ENCODE results near the gene FANCD2.
"Not testable (repeated sequence)": the region's sequence is repeated elsewhere in the genome, so short reads cannot be mapped to it uniquely, and the experiment has no call there.

Gene FANCD2

GRCh38 chr3:10085738-10086137 is 59.5 kb downstream of the FANCD2 start:
- no peak for TF ChIP-seq CTCF (IDR thresholded peaks at IDR 0.05; ENCODE audit: borderline replicate concordance, insufficient read depth, low read depth, low read length)
- H3K4me3 ChIP-seq (ENCODE audit: low read depth, low read length): no peak overlapping the region

DNA sequence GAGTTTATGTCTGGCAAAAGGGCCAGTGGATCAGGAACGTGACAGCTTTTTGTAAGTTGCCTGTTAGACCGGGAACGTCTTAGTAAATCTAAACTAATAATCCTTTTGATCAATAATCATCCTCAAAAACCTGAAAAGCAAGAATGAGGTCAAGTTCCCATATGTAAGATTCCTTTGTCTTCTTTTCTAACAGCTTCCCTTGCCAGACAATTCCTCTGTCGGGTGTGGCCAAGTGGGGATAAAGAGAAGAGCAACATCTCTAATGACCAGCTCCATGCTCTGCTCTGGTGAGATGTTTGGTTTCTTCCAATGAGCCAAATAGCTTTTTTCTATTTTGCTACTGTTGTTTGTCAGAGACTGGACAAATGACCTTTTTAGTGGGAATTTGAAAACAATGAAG is 62.0 kb downstream of the FANCD2 start:
- TF ChIP-seq CTCF (IDR thresholded peaks at IDR 0.05; ENCODE audit: borderline replicate concordance, insufficient read depth, low read depth, low read length): no peak
- no peak overlapping the region for H3K4me3 ChIP-seq (ENCODE audit: low read depth, low read length)

DNA sequence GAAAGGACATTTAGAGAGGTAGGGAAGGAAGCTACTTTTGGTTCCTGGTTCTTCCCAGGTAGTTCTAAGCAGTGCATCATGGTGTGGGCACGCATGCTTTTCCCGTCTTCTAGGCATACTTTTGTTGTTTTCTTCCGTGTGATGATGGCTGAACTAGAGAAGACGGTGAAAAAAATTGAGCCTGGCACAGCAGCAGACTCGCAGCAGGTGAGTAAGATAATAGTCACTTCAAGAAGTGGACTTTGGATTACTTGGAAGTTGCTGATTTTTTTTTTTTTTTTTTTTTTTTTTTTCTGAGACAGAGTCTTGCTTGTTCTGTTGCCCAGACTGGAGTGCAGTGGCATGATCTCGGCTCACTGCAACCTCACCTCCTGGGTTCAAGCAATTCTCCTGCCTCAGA is 63.9 kb downstream of the FANCD2 start:
- no peak overlapping the region for H3K4me3 ChIP-seq (ENCODE audit: low read depth, low read length)
- no peak for TF ChIP-seq CTCF (IDR thresholded peaks at IDR 0.05; ENCODE audit: borderline replicate concordance, insufficient read depth, low read depth, low read length)

GRCh38 chr3:10090774-10091173 is 64.5 kb downstream of the FANCD2 start:
- not testable (repeated sequence) for H3K4me3 ChIP-seq (ENCODE audit: low read depth, low read length)

DNA sequence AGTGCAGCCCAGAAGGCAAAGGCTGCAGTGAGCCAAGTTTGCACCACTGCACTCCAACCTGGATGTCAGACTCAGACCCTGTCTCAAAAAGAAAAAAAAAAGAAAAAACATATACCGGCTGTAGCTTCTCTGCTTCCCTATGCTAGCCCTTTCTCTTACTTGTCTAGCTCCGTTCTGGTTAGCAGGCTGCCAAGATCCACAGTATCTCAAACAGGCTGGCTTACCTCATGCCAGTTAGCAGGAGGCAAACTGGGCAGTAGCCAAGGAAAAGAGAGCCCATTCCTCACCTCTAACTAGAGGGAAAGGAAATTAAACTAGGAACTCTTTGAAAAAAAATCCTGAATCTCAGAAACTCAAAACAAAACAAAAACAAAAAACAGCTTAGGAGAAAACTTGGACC is 65.2 kb downstream of the FANCD2 start:
- not testable (repeated sequence) for H3K4me3 ChIP-seq (ENCODE audit: low read depth, low read length)

DNA sequence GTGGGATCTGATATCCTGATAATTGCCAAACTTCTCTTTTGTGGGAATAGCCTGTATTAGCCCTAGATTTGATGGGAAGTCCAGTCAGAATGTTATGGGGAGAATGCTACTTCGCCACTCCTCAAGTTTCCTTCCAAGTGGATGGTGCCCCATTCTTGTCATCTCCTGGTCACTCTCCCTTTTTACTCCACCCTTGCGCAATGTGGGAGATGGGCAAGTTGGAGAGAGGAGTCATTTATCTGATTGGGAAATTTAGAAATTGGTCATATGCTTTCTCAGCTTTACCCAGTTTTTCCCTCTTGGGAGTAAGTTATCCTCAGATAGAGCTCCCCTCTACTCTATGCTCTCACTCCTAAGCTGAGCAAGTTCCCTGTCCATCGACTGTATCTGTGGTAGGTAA is 67.4 kb downstream of the FANCD2 start:
- TF ChIP-seq CTCF (IDR thresholded peaks at IDR 0.05; ENCODE audit: borderline replicate concordance, insufficient read depth, low read depth, low read length): no peak
- no peak overlapping the region for H3K4me3 ChIP-seq (ENCODE audit: low read depth, low read length)

DNA sequence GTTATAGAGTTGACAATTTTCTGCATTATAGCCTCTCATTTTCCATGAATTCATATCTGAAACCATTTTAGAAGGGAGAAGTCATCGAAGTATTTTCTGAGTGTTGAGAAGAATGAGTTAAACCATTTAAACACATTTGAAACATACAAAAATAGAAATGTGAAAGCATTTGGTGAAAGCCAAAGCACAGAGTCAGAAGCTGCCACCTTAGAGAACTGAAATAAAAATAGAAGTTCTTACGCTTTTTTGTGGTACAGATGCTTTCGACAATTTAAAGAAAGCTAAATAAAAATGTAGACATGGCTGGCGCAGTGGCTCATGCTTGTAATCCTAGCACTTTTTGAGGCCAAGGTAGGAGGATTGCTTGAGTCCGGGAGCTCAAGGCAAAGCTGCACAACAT is 72.8 kb downstream of the FANCD2 start:
- H3K4me3 ChIP-seq (ENCODE audit: low read depth, low read length): no peak overlapping the region
- no peak for TF ChIP-seq CTCF (IDR thresholded peaks at IDR 0.05; ENCODE audit: borderline replicate concordance, insufficient read depth, low read depth, low read length)

GRCh38 chr3:10106919-10107318 is 80.7 kb downstream of the FANCD2 start:
- no peak overlapping the region for H3K4me3 ChIP-seq (ENCODE audit: low read depth, low read length)
- no peak for TF ChIP-seq CTCF (IDR thresholded peaks at IDR 0.05; ENCODE audit: borderline replicate concordance, insufficient read depth, low read depth, low read length)
